ENCODE measurements around the gene GGT1.
"Not testable (repeated sequence)": the region's sequence is repeated elsewhere in the genome, so short reads cannot be mapped to it uniquely, and the experiment has no call there.

The GGT1 gene

DNA sequence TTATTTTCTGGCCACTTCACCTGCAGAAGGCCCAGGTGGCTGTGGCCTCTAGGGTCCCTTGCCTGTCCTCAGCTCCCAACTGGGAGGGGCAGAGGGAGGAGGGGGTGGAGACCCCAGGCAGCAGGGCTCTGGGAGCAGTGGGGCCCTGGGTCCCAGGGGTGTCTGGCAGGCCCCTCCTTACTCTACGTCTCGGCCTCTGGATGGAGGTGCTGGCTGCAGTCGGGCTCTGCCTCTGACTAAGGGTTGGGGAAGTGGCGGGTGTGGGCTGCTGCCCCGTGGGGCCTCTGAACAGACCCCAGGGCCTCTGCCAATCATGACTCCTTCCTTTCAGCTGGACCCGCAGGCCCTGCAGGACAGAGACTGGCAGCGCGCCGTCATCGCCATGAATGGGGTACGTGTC, 41.4 kb downstream of the GGT1 start:
- not testable (repeated sequence) for DNase-seq

DNA sequence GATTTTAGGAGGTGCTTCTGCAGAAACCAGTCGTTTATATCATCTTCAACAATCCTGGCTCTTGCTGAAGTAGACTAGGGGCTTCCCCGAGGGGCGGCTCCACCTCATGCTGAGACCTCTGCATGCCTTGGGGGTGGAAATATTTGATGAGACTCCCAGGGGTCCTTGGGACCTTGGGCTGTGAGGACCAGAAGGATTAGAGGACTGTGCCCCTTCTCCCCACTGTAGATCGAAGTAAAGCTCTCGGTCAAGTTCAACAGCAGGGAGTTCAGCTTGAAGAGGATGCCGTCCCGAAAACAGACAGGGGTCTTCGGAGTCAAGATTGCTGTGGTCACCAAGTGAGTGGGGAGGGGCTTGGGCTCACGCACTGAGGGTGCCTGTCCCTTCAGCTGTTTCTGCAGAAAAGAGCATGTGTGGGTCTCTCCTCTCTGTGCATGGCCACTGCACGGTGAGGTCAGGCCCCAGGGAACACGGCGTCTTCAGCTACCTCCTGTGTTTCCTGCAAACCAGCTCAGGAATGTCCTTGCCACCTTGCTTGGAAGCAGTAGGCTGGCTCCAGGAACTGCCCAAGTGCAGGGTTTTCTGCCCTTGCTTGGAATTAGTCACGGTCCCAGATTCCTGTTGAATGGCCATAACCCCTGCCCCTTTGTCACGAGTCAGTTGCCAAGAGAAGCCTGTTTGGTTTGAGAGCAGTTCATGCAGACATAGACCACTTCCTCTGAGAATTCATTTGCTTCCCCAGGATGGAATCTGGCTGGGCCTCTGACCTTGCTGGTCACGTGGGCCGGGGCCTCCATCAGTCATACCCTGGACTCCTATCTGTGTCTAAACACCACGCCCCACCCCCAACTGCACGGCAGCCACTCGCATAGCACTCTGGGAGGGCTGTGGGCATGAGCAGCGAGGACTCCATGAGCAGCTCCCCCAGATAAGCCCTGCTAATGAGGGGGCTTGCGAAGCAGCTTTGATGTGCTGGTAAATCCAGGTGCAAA, 42.7 kb downstream of the GGT1 start:
- not testable (repeated sequence) for DNase-seq

DNA sequence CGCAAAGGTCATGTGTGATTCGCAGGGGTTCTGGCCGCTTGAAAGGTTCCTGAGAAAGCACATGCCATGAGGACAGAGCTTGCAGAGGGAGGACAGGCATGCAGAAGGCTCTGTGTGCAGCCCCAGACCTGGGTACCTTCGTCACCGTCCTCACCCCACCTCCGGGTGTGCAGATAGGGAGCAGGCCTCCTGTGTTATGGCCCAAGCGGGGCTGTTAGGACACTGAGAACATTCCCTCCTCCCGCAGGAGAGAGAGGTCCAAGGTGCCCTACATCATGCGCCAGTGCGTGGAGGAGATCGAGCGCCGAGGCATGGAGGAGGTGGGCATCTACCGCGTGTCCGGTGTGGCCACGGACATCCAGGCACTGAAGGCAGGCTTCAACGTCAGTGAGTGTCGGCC, 43.8 kb downstream of the GGT1 start:
- not testable (repeated sequence) for DNase-seq

DNA sequence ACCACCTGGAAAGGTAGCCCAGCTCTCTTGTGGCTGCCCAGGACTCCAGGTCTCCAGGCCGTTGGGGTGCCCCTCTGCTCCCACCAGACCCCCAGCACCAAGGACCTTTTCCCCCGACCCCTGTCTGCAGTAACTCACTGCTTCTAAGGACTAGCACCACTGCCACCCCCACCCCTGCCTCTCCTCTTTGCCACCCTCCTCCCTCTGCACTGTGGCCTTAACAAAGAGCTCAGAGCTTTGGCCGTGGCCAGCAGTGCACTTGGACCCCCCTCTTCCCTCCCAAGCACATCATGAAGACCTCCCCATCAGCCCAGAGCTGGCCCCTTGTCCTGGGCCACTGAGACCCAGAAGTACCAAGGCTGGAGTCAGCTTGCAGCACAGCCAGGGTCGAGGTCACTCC, 46.4 kb downstream of the GGT1 start:
- not testable (repeated sequence) for DNase-seq

DNA sequence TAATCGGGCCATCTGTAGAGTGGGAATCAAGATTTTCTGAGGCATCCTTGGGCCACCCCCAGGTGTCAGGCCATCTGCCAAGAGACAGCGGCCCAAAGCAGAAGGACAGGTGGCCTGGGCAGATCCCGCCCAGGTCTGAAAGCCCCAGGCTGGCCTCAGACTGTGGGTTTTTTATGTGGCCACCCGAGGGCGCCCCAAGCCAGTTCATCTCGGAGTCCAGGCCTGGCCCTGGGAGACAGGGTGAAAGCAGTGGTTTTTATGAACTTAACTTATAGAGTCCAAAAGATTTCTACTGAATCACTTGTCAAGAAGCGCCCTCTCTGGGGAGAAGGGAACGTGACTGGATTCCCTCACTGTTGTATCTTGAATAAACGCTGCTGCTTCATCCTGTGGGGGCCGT, 47.9 kb downstream of the GGT1 start:
- DNase-seq, result peak; percentile 25

DNA sequence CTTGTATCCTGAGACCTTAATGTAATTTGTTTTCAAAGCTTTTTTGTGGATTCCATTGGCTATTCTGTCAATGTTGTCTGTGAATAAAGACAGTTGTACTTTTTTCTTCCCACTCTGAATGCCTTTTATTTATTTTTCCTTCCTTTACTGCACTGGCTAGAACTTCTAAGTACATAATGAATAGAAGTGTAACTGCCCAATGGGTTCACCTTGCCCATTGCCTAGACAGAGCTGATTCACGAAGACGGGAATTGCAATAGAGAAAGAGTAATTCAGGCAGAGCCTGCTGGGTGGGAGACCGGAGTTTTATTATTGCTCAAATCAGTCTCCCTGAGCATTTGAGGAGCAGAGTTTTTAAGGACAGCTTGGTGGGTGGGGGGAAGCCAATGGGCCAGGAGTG, 62.4 kb downstream of the GGT1 start:
- not testable (repeated sequence) for DNase-seq

DNA sequence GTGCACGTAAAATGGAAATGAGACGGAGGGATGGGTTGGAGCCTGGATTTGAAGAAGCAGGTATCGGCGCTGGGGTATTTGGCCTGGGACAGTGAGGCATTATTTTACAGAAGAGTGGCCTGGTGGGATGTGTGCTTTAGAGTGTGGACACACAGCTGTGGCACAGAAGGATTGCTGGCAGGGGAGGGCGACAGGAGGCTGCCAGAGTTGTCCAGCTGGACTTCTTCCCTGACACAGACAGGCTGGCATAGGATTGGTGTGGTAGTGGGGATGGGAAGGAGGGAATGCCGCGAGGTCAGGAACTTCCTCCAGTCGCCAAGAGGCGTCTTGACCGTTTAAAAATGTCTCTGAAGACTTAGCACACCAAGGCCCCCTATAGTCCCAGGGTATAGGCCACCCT, 64.9 kb downstream of the GGT1 start:
- DNase-seq, result not testable (repeated sequence)

DNA sequence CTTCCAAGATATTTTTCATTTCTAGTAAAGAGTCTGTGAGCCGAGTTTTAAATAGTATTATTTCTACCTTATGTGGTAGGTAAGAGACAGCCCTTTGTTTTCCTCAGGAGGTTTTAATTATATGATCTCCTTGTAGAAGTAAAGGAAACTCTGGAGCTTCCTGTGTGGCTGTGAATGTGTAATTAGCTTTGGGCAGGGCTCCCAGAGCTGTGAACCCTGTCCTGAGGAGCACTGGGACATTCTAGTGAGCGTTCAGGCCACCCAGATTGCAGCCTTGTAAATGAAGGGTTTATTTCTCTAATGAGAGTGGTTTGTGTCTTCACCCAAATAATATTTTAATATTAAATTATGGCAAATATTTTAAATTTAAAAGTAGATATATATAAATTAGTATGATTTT, 69.5 kb downstream of the GGT1 start:
- DNase-seq, result not testable (repeated sequence)
